HepG2 (cell line): ENCODE data around the gene FOXJ2.
"Not testable (repeated sequence)": the region's sequence is repeated elsewhere in the genome, so short reads cannot be mapped to it uniquely, and the experiment has no call there.

Experiments used
- EZH2 ChIP-seq: conservative IDR thresholded peaks from 2 replicates; pipeline ENCODE4 v1.6.1; 2012; ENCODE audit warnings: mild to moderate bottlenecking, low read depth, low read length, moderate library complexity
- IKZF1 ChIP-seq: fragments of 450-650 bp; IDR thresholded peaks from 2 replicates; pipeline ENCODE4 v1.7.1; 2016
- ZNF775 ChIP-seq: sonication (generic); formaldehyde crosslinking; IDR thresholded peaks from 2 replicates; pipeline ENCODE4 v1.4.0; 2020; ENCODE audit warnings: missing genetic modification reagents, mild to moderate bottlenecking, moderate library complexity, borderline replicate concordance

DNA sequence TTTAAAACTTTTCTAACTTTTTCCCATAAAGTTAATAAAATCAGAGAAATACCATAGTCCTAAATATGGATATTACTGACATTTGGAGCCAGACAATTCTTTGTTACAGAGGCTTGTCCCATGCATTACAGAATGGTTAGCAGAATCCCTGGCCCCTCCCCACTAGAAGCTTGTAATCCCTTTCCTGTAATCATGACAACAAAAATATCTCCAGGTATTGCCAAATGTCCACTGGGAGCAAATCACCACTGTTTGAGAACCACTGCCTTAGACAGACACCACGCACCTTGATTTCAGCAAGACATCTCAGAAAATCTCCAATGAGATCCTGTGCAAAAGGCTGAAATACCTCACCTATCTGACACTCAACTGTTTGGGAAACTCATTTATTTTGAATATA is 49.1 kb upstream of the FOXJ2 start:
- TF ChIP-seq IKZF1; EZH2; ZNF775 (CRISPR knock-in tag): not testable (repeated sequence)
